GM18907 (cell line): ENCODE results near the gene HTR1E.
"Not testable (repeated sequence)": the region's sequence is repeated elsewhere in the genome, so short reads cannot be mapped to it uniquely, and the experiment has no call there.

ENCODE experiments used
- ATAC-seq: cut with Tn5 transposase; IDR thresholded peaks from one replicate; pipeline ENCODE4 v1.9.1; 2021; ENCODE audit warnings: mild to moderate bottlenecking, moderate library complexity; ENCODE audit not compliant: unreplicated experiment

The HTR1E gene

GRCh38 chr6:86937219-86938079, at the start of gene HTR1E:
Gene HTR1E, plus strand, starts transcription at chr6:86937528. Its CDS starts 77,807 bp downstream, at chr6:87015335.
- peak; percentile 72 for ATAC-seq

GRCh38 chr6:86888301-86888700, 49.0 kb upstream of the HTR1E start:
- no peak for ATAC-seq

- not testable (repeated sequence) for ATAC-seq
Measured at GRCh38 chr6:86897265-86897664, 40.1 kb upstream of the HTR1E start.

- no peak for ATAC-seq
Measured at GRCh38 chr6:86913795-86914194, 23.5 kb upstream of the HTR1E start.

- ATAC-seq: no peak
Measured at GRCh38 chr6:86916393-86916792, 20.9 kb upstream of the HTR1E start.

- ATAC-seq: not testable (repeated sequence)
Measured at GRCh38 chr6:86927138-86927537, 10.2 kb upstream of the HTR1E start.

- not testable (repeated sequence) for ATAC-seq
Measured at GRCh38 chr6:86927859-86928258, 9.5 kb upstream of the HTR1E start.

- peak; percentile 43 for ATAC-seq
Measured at GRCh38 chr6:86934365-86934764, 3.0 kb upstream of the HTR1E start.

- peak; percentile 9 for ATAC-seq
Measured at GRCh38 chr6:86936834-86937218, 502 bp upstream of the HTR1E start.

GRCh38 chr6:86938814-86939213, 1.5 kb downstream of the HTR1E start:
- ATAC-seq: no peak

- no peak for ATAC-seq
Measured at GRCh38 chr6:86941461-86941860, 4.1 kb downstream of the HTR1E start.

GRCh38 chr6:86942769-86943516, 5.6 kb downstream of the HTR1E start:
- ATAC-seq: no peak

GRCh38 chr6:86943819-86944407, 6.6 kb downstream of the HTR1E start:
- ATAC-seq: no peak

- ATAC-seq: no peak
Measured at GRCh38 chr6:86949771-86950170, 12.4 kb downstream of the HTR1E start.

- no peak for ATAC-seq
Measured at GRCh38 chr6:86952991-86953390, 15.7 kb downstream of the HTR1E start.

- ATAC-seq: no peak
Measured at GRCh38 chr6:86959656-86960055, 22.3 kb downstream of the HTR1E start.

- ATAC-seq: no peak
Measured at GRCh38 chr6:86961455-86962200, 24.3 kb downstream of the HTR1E start.

- no peak for ATAC-seq
Measured at GRCh38 chr6:86963352-86963751, 26.0 kb downstream of the HTR1E start.

GRCh38 chr6:86964029-86964579, 26.8 kb downstream of the HTR1E start:
- no peak for ATAC-seq

- no peak for ATAC-seq
Measured at GRCh38 chr6:86966271-86966670, 28.9 kb downstream of the HTR1E start.

GRCh38 chr6:86969573-86969972, 32.2 kb downstream of the HTR1E start:
- no peak for ATAC-seq
